GM18870 (cell line): ENCODE measurements around the gene SSH3.
A peak's percentile ranks its signal among the peaks of the same experiment; 100 is the strongest.

Experiments used
- ATAC-seq: cut with Tn5 transposase; IDR thresholded peaks from one replicate; pipeline ENCODE4 v1.9.1; 2021; ENCODE audit warnings: moderate library complexity; ENCODE audit not compliant: unreplicated experiment

SSH3 gene

GRCh38 chr11:67267188-67268080 is 35.9 kb upstream of the SSH3 start:
- peak; percentile 1 for ATAC-seq

GRCh38 chr11:67268081-67268961 is 35.0 kb upstream of the SSH3 start:
- peak; percentile 41 for ATAC-seq

GRCh38 chr11:67268962-67269268 is 34.4 kb upstream of the SSH3 start:
- no peak for ATAC-seq

- no peak for ATAC-seq
These were observed 33.7 kb upstream of the SSH3 start for GRCh38 chr11:67269401-67270255.

GRCh38 chr11:67270256-67271204 is 32.8 kb upstream of the SSH3 start:
- no peak for ATAC-seq

GRCh38 chr11:67271205-67271540 is 32.2 kb upstream of the SSH3 start:
- ATAC-seq: no peak

- no peak for ATAC-seq
These were observed 31.6 kb upstream of the SSH3 start for GRCh38 chr11:67271541-67272284.

GRCh38 chr11:67272327-67273259 is 30.7 kb upstream of the SSH3 start:
- no peak for ATAC-seq

- ATAC-seq: no peak
These were observed 29.9 kb upstream of the SSH3 start for GRCh38 chr11:67273260-67273990.

GRCh38 chr11:67274768-67275605 is 28.3 kb upstream of the SSH3 start:
- no peak for ATAC-seq

GRCh38 chr11:67275606-67276409 is 27.5 kb upstream of the SSH3 start:
- no peak for ATAC-seq

- ATAC-seq: no peak
These were observed 26.5 kb upstream of the SSH3 start for GRCh38 chr11:67276781-67277230.

- ATAC-seq: peak; percentile 63
These were observed 25.9 kb upstream of the SSH3 start for GRCh38 chr11:67277231-67277961.

- ATAC-seq: no peak
These were observed 25.0 kb upstream of the SSH3 start for GRCh38 chr11:67278135-67278938.
